Measurements from ENCODE around the gene GMDS. TPM values are rescaled to one million over a fixed set of nuclear protein-coding genes. Genes with fewer than 3 reads are reported as not detected.

Gene GMDS
- total RNA-seq, 1 donor, result 23.2 TPM

GRCh38 chr6:1780251-1780867 is 465.0 kb downstream of the GMDS start:
- no peaks in the 10 kb centered on the region for H3K9me3 ChIP-seq (ENCODE audit: low read depth, low read length)
- no peak overlapping the region for H2AFZ ChIP-seq (ENCODE audit: low read length)
- TF ChIP-seq CTCF (IDR thresholded peaks at IDR 0.05; ENCODE audit: extremely low read depth, low read depth, low read length), result no peak
- H3K4me3 ChIP-seq (ENCODE audit: insufficient read depth, low read length), result no peak overlapping the region
- H3K4me2 ChIP-seq (ENCODE audit: insufficient read depth, low read length), result no peak overlapping the region
- H3K27ac ChIP-seq (ENCODE audit: low read depth, low read length), result no peak overlapping the region
- no peaks in the 10 kb centered on the region for H3K79me2 ChIP-seq (ENCODE audit: insufficient read depth, low read length)
- H4K20me1 ChIP-seq (ENCODE audit: insufficient read depth, low read length), result no peaks in the 10 kb centered on the region
- DNase-seq (ENCODE audit: insufficient read length, low spot score, missing footprints), result no peak
- no peaks in the 10 kb centered on the region for H3K36me3 ChIP-seq (ENCODE audit: insufficient read depth, low read length)
- no peaks in the 10 kb centered on the region for H3K27me3 ChIP-seq (ENCODE audit: insufficient read depth, low read length)
- H3K4me1 ChIP-seq (ENCODE audit: insufficient read depth, low read length), result no peaks in the 10 kb centered on the region

GRCh38 chr6:1778686-1779235 is 466.6 kb downstream of the GMDS start:
- Histone ChIP-seq H3K9me3 (ENCODE audit: low read depth, low read length) (no peaks in the 10 kb centered on the region), H3K4me3 (ENCODE audit: insufficient read depth, low read length) (no peak overlapping the region), H3K4me2 (ENCODE audit: insufficient read depth, low read length) (no peak overlapping the region), H3K27me3 (ENCODE audit: insufficient read depth, low read length) (no peaks in the 10 kb centered on the region), H2AFZ (ENCODE audit: low read length) (no peak overlapping the region), H3K79me2 (ENCODE audit: insufficient read depth, low read length) (no peaks in the 10 kb centered on the region), H3K27ac (ENCODE audit: low read depth, low read length) (no peak overlapping the region), H3K36me3 (ENCODE audit: insufficient read depth, low read length) (no peaks in the 10 kb centered on the region), H4K20me1 (ENCODE audit: insufficient read depth, low read length) (no peaks in the 10 kb centered on the region), H3K4me1 (ENCODE audit: insufficient read depth, low read length) (no peaks in the 10 kb centered on the region)
- TF ChIP-seq CTCF (IDR thresholded peaks at IDR 0.05; ENCODE audit: extremely low read depth, low read depth, low read length), result no peak
- no peak for DNase-seq (ENCODE audit: insufficient read length, low spot score, missing footprints)

- no peak for TF ChIP-seq CTCF (IDR thresholded peaks at IDR 0.05; ENCODE audit: extremely low read depth, low read depth, low read length)
- no peak for DNase-seq (ENCODE audit: insufficient read length, low spot score, missing footprints)
- no peak overlapping the region for H3K4me3 ChIP-seq (ENCODE audit: insufficient read depth, low read length)
- H4K20me1 ChIP-seq (ENCODE audit: insufficient read depth, low read length), result no peaks in the 10 kb centered on the region
- H3K4me2 ChIP-seq (ENCODE audit: insufficient read depth, low read length), result no peak overlapping the region
- no peaks in the 10 kb centered on the region for H3K9me3 ChIP-seq (ENCODE audit: low read depth, low read length)
- H3K4me1 ChIP-seq (ENCODE audit: insufficient read depth, low read length), result no peaks in the 10 kb centered on the region
- H3K27me3 ChIP-seq (ENCODE audit: insufficient read depth, low read length), result no peaks in the 10 kb centered on the region
- H3K27ac ChIP-seq (ENCODE audit: low read depth, low read length), result no peak overlapping the region
- no peaks in the 10 kb centered on the region for H3K36me3 ChIP-seq (ENCODE audit: insufficient read depth, low read length)
- H3K79me2 ChIP-seq (ENCODE audit: insufficient read depth, low read length), result no peaks in the 10 kb centered on the region
- H2AFZ ChIP-seq (ENCODE audit: low read length), result no peak overlapping the region
Measured at GRCh38 chr6:1777921-1778685, 467.3 kb downstream of the GMDS start.

GRCh38 chr6:1775441-1775840 is 470.0 kb downstream of the GMDS start:
- Histone ChIP-seq H3K4me2 (ENCODE audit: insufficient read depth, low read length) (no peak overlapping the region), H3K27me3 (ENCODE audit: insufficient read depth, low read length) (no peaks in the 10 kb centered on the region), H3K79me2 (ENCODE audit: insufficient read depth, low read length) (no peaks in the 10 kb centered on the region), H3K9me3 (ENCODE audit: low read depth, low read length) (no peaks in the 10 kb centered on the region), H3K36me3 (ENCODE audit: insufficient read depth, low read length) (no peaks in the 10 kb centered on the region), H2AFZ (ENCODE audit: low read length) (no peak overlapping the region), H3K27ac (ENCODE audit: low read depth, low read length) (no peak overlapping the region), H4K20me1 (ENCODE audit: insufficient read depth, low read length) (no peaks in the 10 kb centered on the region), H3K4me3 (ENCODE audit: insufficient read depth, low read length) (no peak overlapping the region), H3K4me1 (ENCODE audit: insufficient read depth, low read length) (peaks cover 12% of the 10 kb centered on the region)
- no peak for TF ChIP-seq CTCF (IDR thresholded peaks at IDR 0.05; ENCODE audit: extremely low read depth, low read depth, low read length)
- DNase-seq (ENCODE audit: insufficient read length, low spot score, missing footprints), result no peak
